Measurements from ENCODE around the gene PFDN4. TPM values are rescaled to one million over a fixed set of nuclear protein-coding genes. Genes with fewer than 3 reads are reported as not detected.

PFDN4 gene
- total and polyA plus RNA-seq, 2 of the 13 experiments (the other 11 are each of a cell fraction or from before 2014, with no cell fraction given): 59.8 to 227 TPM

GRCh38 chr20:54207743-54208547 lies at the start of gene PFDN4 (continued):
- TF ChIP-seq ZNF512B (CRISPR knock-in tag; IDR thresholded peaks at IDR 0.05; ENCODE audit: borderline replicate concordance) (peak; percentile 80; the same call in 1 of the 2 replicates), ZNF615 (CRISPR knock-in tag; IDR thresholded peaks at IDR 0.05; ENCODE audit: borderline replicate concordance) (no peak), ZNF256 (CRISPR knock-in tag; conservative IDR thresholded peaks at IDR 0.05) (peak; percentile 86), ZKSCAN8 (CRISPR knock-in tag; IDR thresholded peaks at IDR 0.05; ENCODE audit: borderline replicate concordance) (peak; percentile 83; the same call in 1 of the 2 replicates), MAZ (IDR thresholded peaks at IDR 0.05; ENCODE audit: borderline replicate concordance, low read depth, low read length) (peak; percentile 93), MAZ (CRISPR knock-in tag; IDR thresholded peaks at IDR 0.05; ENCODE audit: low read depth) (peak; percentile 98), HOXA7 (CRISPR knock-in tag; IDR thresholded peaks at IDR 0.05) (peak; percentile 87; the same call in 1 of the 2 replicates), FOSL2 (CRISPR knock-in tag; IDR thresholded peaks at IDR 0.05) (peak; percentile 72), TCF7L2 (IDR thresholded peaks at IDR 0.05; ENCODE audit: low read depth, low read length) (no peak; the same call in 1 of the 2 replicates), SAFB2 (CRISPR knock-in tag; IDR thresholded peaks at IDR 0.05; ENCODE audit: borderline replicate concordance, low read depth) (peak; percentile 97), NPAS2 (CRISPR knock-in tag; IDR thresholded peaks at IDR 0.05; ENCODE audit: borderline replicate concordance) (no peak), NCOA2 (CRISPR knock-in tag; IDR thresholded peaks at IDR 0.05) (peak; percentile 68), ZFP36L1 (CRISPR knock-in tag; IDR thresholded peaks at IDR 0.05) (no peak; the same call in 1 of the 2 replicates), FIP1L1 (IDR thresholded peaks at IDR 0.05; ENCODE audit: borderline replicate concordance, insufficient read depth, low read depth, low read length) (no peak; the same call in 1 of the 2 replicates), CBX2 (IDR thresholded peaks at IDR 0.05; ENCODE audit: low read depth, low read length) (no peak), CBX2 (CRISPR knock-in tag; IDR thresholded peaks at IDR 0.05; ENCODE audit: low read depth) (0 out of 2 replicates have a peak, but pooled peaks have one; percentile 48), ZNF574 (CRISPR knock-in tag; IDR thresholded peaks at IDR 0.05) (peak; percentile 89)
- TF ChIP-seq, protein P1, sequence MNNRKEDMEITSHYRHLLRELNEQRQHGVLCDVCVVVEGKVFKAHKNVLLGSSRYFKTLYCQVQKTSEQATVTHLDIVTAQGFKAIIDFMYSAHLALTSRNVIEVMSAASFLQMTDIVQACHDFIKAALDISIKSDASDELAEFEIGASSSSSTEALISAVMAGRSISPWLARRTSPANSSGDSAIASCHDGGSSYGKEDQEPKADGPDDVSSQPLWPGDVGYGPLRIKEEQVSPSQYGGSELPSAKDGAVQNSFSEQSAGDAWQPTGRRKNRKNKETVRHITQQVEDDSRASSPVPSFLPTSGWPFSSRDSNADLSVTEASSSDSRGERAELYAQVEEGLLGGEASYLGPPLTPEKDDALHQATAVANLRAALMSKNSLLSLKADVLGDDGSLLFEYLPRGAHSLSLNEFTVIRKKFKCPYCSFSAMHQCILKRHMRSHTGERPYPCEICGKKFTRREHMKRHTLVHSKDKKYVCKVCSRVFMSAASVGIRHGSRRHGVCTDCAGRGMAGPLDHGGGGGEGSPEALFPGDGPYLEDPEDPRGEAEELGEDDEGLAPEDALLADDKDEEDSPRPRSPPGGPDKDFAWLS (CRISPR knock-in tag; IDR thresholded peaks at IDR 0.05; ENCODE audit: borderline replicate concordance): no peak
- TF ChIP-seq, protein P2, sequence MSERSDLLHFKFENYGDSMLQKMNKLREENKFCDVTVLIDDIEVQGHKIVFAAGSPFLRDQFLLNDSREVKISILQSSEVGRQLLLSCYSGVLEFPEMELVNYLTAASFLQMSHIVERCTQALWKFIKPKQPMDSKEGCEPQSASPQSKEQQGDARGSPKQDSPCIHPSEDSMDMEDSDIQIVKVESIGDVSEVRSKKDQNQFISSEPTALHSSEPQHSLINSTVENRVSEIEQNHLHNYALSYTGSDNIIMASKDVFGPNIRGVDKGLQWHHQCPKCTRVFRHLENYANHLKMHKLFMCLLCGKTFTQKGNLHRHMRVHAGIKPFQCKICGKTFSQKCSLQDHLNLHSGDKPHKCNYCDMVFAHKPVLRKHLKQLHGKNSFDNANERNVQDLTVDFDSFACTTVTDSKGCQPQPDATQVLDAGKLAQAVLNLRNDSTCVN (CRISPR knock-in tag; IDR thresholded peaks at IDR 0.05; ENCODE audit: borderline replicate concordance): 0 out of 2 replicates have a peak, but pooled peaks have one; percentile 38
